Glutamatergic neuron (in vitro differentiated cells): ENCODE results near the gene ABR. TPM values are rescaled to one million over a fixed set of nuclear protein-coding genes. Genes with fewer than 3 reads are reported as not detected.

Experiments used
- DNase-seq: peaks from one replicate; pipeline ENCODE4 v3.0.0; 2022
- H3K27ac Mint-ChIP-seq: one replicate; pipeline ENCODE4 v1.8.0; 2020; ENCODE audit warnings: mild to moderate bottlenecking, mixed read lengths, inconsistent platforms; ENCODE audit not compliant: unreplicated experiment
- H3K27me3 Mint-ChIP-seq: one replicate; pipeline ENCODE4 v1.8.0; 2020; ENCODE audit warnings: mild to moderate bottlenecking, moderate library complexity, mixed read lengths, inconsistent platforms; ENCODE audit not compliant: unreplicated experiment
- H3K36me3 Mint-ChIP-seq: one replicate; pipeline ENCODE4 v1.8.0; 2020; ENCODE audit warnings: mild to moderate bottlenecking, mixed read lengths, inconsistent platforms; ENCODE audit not compliant: unreplicated experiment
- H3K4me1 Mint-ChIP-seq: one replicate; pipeline ENCODE4 v1.8.0; 2020; ENCODE audit warnings: mild to moderate bottlenecking, low read depth, mixed read lengths, inconsistent platforms; ENCODE audit not compliant: unreplicated experiment
- H3K4me3 Mint-ChIP-seq: one replicate; pipeline ENCODE4 v1.8.0; 2020; ENCODE audit warnings: mild to moderate bottlenecking, mixed read lengths, inconsistent platforms; ENCODE audit not compliant: unreplicated experiment
- H3K9me3 Mint-ChIP-seq: one replicate; pipeline ENCODE4 v1.8.0; 2020; ENCODE audit warnings: mild to moderate bottlenecking, moderate library complexity, mixed read lengths, inconsistent platforms; ENCODE audit not compliant: unreplicated experiment
- CTCF ChIP-seq: fragments of 200-600 bp; sonication (generic); IDR thresholded peaks from one replicate; pipeline ENCODE4 v1.5.0; 2021; ENCODE audit not compliant: partially characterized antibody, unreplicated experiment
- total RNA-seq: library from RNA; stranded (reverse); fragmentation: NEBNext Ultra II Directional; extraction: Animal tissue kit (Norgen Biotek cat#: 25700); gene quantifications from one replicate; pipeline ENCODE4 v1.2.1, GENCODE V29; 2021; ENCODE audit not compliant: unreplicated experiment

ABR gene
- total RNA-seq, 1 donor from 2014 or later, result 219 TPM

- DNase-seq, result peak; percentile 54
- Mint-ChIP-seq H3K4me1 (peaks cover 41% of the 10 kb centered on the region), H3K27me3 (peaks cover 20% of the 10 kb centered on the region), H3K9me3 (peaks cover 21% of the 10 kb centered on the region), H3K36me3 (no peaks in the 10 kb centered on the region), H3K4me3 (peak overlapping the region; percentile 66), H3K27ac (peak overlapping the region; percentile 92)
- no peak for TF ChIP-seq CTCF
These were observed 5.4 kb downstream of the ABR start for GRCh38 chr17:1174263-1174880.

GRCh38 chr17:1173432-1174262 lies 6.1 kb downstream of the ABR start:
- Mint-ChIP-seq H3K27ac (peak overlapping the region; percentile 92), H3K4me1 (peaks cover 48% of the 10 kb centered on the region), H3K9me3 (peaks cover 23% of the 10 kb centered on the region), H3K36me3 (no peaks in the 10 kb centered on the region), H3K4me3 (peak overlapping the region; percentile 66), H3K27me3 (peaks cover 19% of the 10 kb centered on the region)
- DNase-seq, result peak; percentile 57
- TF ChIP-seq CTCF, result no peak

- Mint-ChIP-seq H3K4me3 (no peak overlapping the region), H3K36me3 (no peaks in the 10 kb centered on the region), H3K27ac (no peak overlapping the region), H3K27me3 (peaks cover 18% of the 10 kb centered on the region), H3K4me1 (peaks cover 46% of the 10 kb centered on the region), H3K9me3 (peaks cover 19% of the 10 kb centered on the region)
- no peak for TF ChIP-seq CTCF
- DNase-seq, result no peak
These were observed 7.8 kb downstream of the ABR start for GRCh38 chr17:1171953-1172352.

- Mint-ChIP-seq H3K36me3 (no peaks in the 10 kb centered on the region), H3K9me3 (peaks cover 19% of the 10 kb centered on the region), H3K27me3 (peaks cover 18% of the 10 kb centered on the region), H3K4me1 (peaks cover 45% of the 10 kb centered on the region), H3K27ac (peak overlapping the region; percentile 75), H3K4me3 (peak overlapping the region; percentile 20)
- DNase-seq, result no peak
- peak; percentile 34 for TF ChIP-seq CTCF
These were observed 9.0 kb downstream of the ABR start for GRCh38 chr17:1170739-1171138.

GRCh38 chr17:1169929-1170312 lies 9.9 kb downstream of the ABR start:
- H3K36me3 Mint-ChIP-seq, result no peaks in the 10 kb centered on the region
- H3K4me3 Mint-ChIP-seq, result peak overlapping the region; percentile 49
- DNase-seq, result no peak
- peaks cover 15% of the 10 kb centered on the region for H3K9me3 Mint-ChIP-seq
- no peak for TF ChIP-seq CTCF
- H3K27ac Mint-ChIP-seq, result peak overlapping the region; percentile 83
- peaks cover 40% of the 10 kb centered on the region for H3K4me1 Mint-ChIP-seq
- H3K27me3 Mint-ChIP-seq, result peaks cover 16% of the 10 kb centered on the region
